HG02763 (cell line): ENCODE results near the gene FEM1C.
"Not testable (repeated sequence)": the region's sequence is repeated elsewhere in the genome, so short reads cannot be mapped to it uniquely, and the experiment has no call there.

Experiments used
- ATAC-seq: cut with Tn5 transposase; IDR thresholded peaks from one replicate; pipeline ENCODE4 v1.9.1; 2021; ENCODE audit warnings: mild to moderate bottlenecking, moderate library complexity; ENCODE audit not compliant: unreplicated experiment

Gene FEM1C

GRCh38 chr5:115480271-115480670, 64.3 kb downstream of the FEM1C start:
- ATAC-seq: no peak

- not testable (repeated sequence) for ATAC-seq
These were observed 65.3 kb downstream of the FEM1C start for GRCh38 chr5:115479166-115479873.

- no peak for ATAC-seq
These were observed 66.3 kb downstream of the FEM1C start for GRCh38 chr5:115478281-115478680.

- no peak for ATAC-seq
These were observed 67.0 kb downstream of the FEM1C start for GRCh38 chr5:115477581-115477980.

GRCh38 chr5:115475788-115476187, 68.8 kb downstream of the FEM1C start:
- ATAC-seq: no peak

GRCh38 chr5:115472271-115473025, 72.1 kb downstream of the FEM1C start:
- ATAC-seq: no peak

GRCh38 chr5:115471345-115472063, 73.1 kb downstream of the FEM1C start:
- ATAC-seq: no peak

- no peak for ATAC-seq
These were observed 73.7 kb downstream of the FEM1C start for GRCh38 chr5:115470921-115471320.
